AG08396 (cell line): Measurements from ENCODE around the gene PLEK2.
"Not testable (repeated sequence)": the region's sequence is repeated elsewhere in the genome, so short reads cannot be mapped to it uniquely, and the experiment has no call there.

Source experiments
- DNase-seq: peaks from one replicate; pipeline ENCODE4 v3.0.0; 2012; ENCODE audit warnings: low spot score, mixed read lengths

PLEK2 gene

GRCh38 chr14:67411820-67412421, at the start of gene PLEK2:
TSS of gene PLEK2 (minus strand) at chr14:67412165. CDS start at chr14:67412059, 106 bp downstream.
- peak; percentile 59 for DNase-seq

- no peak for DNase-seq
These were observed 49.5 kb upstream of the PLEK2 start for GRCh38 chr14:67461341-67461985.

GRCh38 chr14:67459336-67459735, 47.4 kb upstream of the PLEK2 start:
- no peak for DNase-seq

GRCh38 chr14:67457782-67458181, 45.8 kb upstream of the PLEK2 start:
- no peak for DNase-seq

GRCh38 chr14:67456732-67457131, 44.8 kb upstream of the PLEK2 start:
- no peak for DNase-seq

GRCh38 chr14:67453575-67454300, 41.8 kb upstream of the PLEK2 start:
- DNase-seq: no peak

- DNase-seq: not testable (repeated sequence)
These were observed 39.7 kb upstream of the PLEK2 start for GRCh38 chr14:67451667-67452066.

- no peak for DNase-seq
These were observed 37.1 kb upstream of the PLEK2 start for GRCh38 chr14:67449096-67449495.

GRCh38 chr14:67447033-67447381, 35.0 kb upstream of the PLEK2 start:
- no peak for DNase-seq

GRCh38 chr14:67446371-67447032, 34.5 kb upstream of the PLEK2 start:
- DNase-seq: no peak

GRCh38 chr14:67444395-67444794, 32.4 kb upstream of the PLEK2 start:
- DNase-seq: no peak

- DNase-seq: no peak
These were observed 30.4 kb upstream of the PLEK2 start for GRCh38 chr14:67442139-67442906.

GRCh38 chr14:67441672-67442071, 29.7 kb upstream of the PLEK2 start:
- DNase-seq: no peak

GRCh38 chr14:67441256-67441655, 29.3 kb upstream of the PLEK2 start:
- DNase-seq: no peak

GRCh38 chr14:67440513-67440912, 28.5 kb upstream of the PLEK2 start:
- DNase-seq: no peak

- no peak for DNase-seq
These were observed 27.0 kb upstream of the PLEK2 start for GRCh38 chr14:67438969-67439368.

- DNase-seq: no peak
These were observed 24.3 kb upstream of the PLEK2 start for GRCh38 chr14:67436006-67436866.

GRCh38 chr14:67435603-67436002, 23.6 kb upstream of the PLEK2 start:
- DNase-seq: no peak

GRCh38 chr14:67432050-67432564, 20.1 kb upstream of the PLEK2 start:
- no peak for DNase-seq

GRCh38 chr14:67429510-67430205, 17.7 kb upstream of the PLEK2 start:
- DNase-seq: no peak
